Globus pallidus (tissue), 1 donor: Measurements from ENCODE around the gene MAFB.

Experiments used
- DNase-seq: peaks from one replicate; pipeline ENCODE4 v3.0.0-alpha.2; 2015; ENCODE audit warnings: low spot score

Gene MAFB

DNA sequence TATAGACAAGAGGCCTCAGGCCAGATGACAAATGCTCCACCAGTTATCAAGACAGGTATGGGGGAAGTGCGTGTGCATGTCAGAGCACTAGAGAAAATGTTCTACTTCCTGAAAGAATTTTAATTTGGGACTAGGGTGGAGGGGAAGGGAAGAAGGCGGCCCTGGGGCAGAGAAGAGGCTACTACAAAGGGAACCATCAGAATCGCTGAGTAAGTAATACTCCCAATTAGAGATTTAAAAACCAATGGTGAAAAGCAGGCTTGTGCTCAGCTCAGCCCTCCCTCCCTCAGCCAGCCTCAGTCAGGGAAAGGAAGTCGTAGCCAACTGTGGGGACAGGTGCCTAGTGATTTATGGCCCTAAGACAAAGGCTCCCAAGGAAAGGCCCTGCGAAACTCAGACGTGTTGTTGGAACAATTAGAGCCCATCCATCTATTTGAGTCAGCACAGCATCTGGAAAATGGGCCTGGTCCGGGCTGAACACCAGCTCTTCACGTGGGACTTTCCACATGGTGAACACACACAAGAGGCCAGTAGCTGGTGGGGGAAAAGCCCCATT lies 15.0 kb upstream of the MAFB start:
- no peak for DNase-seq

DNA sequence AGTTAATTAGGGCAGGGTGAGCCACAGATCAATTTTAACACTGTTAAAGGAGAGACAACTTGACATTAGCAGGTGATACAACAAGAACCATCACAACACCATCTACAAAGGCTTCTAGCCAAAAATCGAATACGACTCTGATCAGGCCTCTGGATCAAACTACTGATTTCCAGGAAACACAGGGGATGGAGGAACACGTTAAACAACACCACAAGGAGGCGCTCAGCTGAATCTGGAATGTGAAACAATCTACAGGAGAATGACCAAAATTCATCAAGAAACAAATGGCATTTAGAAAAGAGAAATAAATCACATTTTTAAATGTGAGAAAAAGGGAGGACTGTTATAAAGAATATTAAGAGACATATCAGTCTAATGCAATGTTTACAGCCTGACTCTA lies 13.5 kb upstream of the MAFB start:
- no peak for DNase-seq

DNA sequence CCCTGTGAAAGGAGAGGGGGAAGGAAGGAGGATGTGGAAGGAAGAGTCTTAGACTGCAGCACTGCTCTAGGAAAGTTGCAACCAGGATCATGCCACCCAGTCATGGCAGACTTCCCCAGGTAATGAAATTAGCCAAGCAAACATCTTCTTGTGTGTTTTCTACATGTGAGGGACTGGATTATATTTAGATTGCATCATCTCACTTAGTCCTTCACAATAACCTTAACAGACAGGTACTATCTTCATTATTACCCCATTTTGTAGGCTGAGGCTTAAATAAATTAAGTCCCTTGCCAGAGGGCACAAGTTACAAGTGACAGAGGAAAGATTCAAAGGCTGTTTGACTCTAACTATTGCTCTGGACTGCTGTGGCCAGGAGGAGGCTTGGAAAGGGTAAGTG lies 9.7 kb upstream of the MAFB start:
- no peak for DNase-seq

DNA sequence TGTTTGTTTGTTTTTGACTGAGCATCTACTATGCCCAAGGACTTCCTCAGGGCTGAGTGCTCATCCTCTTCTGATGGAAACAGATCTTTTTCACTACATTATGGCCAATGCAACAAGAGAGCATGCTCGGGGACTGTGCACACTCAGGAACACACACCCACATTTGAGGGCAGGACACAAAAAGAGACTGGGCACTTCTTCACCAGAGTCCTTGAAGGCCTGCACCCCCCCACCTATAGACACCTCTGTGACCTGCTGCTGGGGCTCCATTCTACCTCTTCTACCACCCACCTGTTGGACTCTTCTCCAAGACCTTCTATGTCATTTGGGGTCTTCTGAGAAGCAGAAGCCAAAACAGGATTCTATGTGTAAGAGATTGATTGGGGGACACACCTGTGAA lies 9.2 kb upstream of the MAFB start:
- DNase-seq = no peak

DNA sequence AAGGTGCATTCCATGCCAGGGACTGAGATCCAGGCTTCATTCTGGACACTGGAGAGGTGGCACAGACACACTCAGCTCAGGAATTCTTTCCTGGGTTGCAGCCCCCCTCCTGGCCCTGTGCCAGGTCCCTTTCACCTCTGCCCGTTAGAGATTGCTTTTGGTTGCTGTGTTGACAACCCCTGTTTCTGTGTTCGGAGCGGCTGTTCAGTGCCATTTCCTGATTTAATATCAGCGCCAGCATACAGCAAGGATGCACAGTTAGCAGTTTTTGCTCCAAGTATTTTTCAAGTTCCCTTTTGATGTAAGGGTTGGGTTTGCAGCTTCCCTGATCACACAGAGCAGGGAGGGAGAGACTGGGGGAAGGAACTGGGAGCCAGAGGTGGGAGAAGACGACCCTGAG lies 8.5 kb upstream of the MAFB start:
- DNase-seq = no peak

DNA sequence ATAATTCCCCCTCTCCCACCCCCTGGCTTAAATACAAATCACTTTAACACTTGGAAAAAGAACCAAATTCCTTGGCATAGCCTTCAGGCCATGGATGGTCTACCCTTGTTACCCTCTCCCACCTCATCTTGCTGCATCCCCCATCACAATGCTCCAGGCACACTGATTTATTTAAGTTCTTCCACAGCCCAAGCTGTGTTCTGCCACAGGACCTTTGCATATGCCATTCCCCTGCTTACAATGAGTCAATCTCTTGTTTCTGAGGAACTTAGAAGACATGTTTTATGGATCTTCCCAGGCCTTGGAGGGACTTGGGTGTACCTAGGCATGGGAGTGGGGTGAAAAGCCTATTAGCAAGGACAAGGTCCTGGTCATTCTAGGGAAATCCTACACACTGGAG lies 6.2 kb upstream of the MAFB start:
- no peak for DNase-seq

DNA sequence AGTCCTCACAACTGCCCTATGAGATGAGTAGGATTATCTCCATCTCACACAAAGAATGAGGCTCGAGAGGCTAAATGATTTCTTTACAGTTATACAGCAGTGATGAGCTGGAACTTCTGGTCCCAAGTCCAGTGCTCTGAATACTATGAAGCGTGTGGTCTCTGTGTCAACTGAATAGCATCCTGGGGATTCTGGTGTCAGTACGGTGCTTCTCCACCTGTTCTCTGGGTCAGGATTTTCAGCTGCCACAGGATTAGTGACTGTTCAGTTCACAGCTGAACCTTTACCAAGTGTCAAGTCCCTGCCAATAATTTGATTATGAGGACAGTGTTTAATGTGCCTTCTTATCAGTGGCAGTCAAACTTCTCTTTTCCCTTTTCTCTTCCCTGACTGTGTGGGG lies 5.2 kb upstream of the MAFB start:
- DNase-seq = no peak

DNA sequence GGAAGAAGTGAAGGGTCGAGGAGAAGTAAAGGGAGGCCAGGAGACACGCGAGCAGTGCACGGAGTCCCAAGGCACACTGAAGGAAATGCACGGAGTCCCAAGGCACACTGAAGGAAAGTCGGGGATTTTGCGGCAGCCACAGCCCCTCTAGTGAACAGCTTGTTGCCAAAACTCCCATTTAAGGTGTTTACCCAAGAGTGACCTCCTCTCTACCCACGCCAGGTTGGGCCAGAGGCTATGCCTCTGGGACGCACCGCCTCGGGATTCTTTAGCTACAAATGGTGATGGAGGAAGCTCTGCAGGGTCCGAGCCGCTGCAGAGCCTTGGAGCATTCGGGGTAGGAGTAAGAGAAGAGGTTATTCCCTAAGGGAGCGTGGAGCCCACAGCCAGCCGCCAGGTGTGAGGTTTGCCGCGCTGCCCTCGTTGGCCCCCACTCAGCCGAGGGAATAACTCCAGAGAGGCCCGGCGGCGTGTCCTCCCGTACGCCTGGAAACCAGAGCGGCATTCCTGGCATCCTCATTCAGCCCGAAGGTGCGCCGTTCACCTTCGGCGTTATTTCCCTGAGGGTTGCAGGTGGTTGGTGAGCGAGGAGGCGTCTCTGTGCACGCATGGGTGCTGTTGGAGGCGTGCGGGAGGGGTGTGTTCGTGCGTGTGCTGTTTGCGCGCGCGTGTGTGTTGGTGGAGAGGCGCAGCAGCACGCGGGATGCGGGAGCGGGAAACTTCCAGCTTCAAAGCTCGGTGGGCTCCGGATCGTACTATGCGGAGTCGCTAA lies 3.4 kb upstream of the MAFB start:
- DNase-seq = no peak

DNA sequence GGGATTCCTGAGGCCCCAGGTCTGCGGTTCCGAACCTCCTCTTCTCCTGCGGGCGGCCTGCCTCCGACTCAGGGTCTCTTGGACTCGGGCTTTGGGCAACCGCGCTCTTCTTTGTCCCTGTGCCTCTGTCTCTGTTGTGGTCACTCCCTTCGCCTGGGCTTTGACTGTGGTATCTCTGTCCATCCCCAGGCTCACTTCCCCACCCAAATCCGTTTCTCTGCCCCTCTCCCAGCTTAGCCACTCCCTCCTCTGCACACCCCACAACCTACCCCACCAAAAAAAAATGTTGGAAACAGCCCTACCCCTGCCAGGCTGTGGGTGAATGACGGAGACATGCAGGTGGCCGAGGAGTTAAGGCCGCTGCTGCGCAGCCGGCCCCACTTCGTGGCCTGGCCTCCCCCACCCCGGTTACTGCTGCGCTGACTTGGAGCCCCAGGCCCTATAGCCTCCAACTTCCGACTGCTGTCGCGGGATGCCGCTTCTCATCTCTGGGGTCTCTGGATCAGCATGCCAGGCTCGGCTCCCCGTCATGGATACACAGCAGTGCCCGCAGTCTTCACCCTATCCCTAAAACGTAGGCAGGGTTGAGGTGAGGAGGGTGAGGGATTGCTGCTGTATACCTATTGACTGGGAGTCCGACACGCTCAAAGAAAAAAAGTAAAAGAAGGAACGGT lies 2.7 kb upstream of the MAFB start:
- DNase-seq = no peak

DNA sequence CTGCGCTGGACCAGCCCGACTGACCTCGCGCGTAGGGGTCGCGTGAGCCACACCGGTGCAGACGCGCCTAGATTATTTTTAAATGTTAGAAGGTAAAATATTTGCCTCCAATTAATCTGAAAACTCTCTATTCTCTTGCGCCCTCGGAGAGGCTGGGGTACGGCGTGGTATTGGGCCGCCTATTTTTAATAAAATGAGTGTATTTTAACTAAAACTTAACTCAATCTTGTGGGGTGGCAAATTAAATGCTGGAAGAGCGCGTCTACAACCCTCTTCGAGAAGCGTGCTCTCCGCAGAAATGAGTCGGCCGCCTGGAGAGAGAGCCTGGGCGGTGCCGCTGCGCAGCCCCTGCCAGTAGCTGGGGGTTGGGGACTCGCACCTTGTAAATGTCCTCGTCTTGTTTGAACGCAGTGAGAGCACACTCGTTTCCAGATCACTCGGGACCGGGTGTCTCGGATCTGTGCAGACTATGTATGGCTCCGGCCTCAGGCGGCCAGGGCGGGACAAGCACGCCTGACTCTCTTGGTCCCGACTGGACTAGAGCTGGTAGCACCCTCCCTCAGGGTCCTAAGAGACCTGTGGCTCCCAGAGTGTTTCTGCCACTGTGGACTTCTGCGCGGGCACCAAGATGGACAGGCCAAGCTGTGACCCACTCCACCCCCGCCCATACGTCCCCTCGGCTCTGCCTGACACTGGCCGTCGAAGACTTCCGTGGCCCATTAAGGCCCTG lies 2.0 kb upstream of the MAFB start:
- no peak for DNase-seq

DNA sequence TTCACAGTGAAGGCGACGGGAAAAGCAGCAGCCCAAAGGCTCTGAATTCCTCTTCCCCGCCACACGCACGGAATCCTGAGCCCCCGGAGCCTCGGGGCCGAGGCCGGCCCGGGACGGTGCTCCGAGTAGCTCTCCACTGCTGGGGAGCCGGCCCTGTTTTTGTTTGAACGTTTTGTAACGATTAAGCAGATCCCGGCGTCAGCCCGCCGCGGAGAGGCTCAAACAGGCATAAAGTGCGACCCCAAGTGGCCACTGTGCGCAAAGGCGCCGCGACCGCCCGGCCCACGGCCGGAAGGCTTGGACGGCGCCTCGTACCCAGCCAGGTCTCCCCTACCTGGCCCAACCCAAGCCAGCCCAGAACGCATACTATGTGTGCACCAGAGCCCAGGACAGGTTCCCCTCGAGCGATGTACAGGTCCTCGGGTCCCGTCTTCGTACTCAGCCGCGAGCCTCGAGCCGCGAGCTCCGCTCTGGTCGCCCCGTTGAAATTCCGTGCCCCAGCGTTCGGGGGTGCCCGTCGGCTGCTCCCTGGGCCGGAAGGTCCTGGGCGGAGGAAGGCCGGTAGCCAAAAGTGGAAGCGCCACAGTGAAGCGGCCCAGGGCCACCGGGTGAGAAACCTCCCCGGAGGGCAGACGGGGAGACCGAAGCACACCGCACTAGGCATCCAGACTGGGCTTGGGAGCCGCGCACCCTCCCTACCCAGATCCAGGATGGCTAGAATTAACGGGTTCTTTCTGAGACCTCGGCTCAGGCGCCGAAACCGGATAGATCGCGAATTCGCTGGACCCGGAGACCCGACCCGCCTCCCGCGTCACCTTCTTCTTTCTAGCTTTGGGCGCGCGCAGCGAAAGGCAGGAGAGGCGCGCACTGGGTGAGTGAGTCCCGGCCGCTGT lies 1.2 kb upstream of the MAFB start:
- peak; percentile 90 for DNase-seq

DNA sequence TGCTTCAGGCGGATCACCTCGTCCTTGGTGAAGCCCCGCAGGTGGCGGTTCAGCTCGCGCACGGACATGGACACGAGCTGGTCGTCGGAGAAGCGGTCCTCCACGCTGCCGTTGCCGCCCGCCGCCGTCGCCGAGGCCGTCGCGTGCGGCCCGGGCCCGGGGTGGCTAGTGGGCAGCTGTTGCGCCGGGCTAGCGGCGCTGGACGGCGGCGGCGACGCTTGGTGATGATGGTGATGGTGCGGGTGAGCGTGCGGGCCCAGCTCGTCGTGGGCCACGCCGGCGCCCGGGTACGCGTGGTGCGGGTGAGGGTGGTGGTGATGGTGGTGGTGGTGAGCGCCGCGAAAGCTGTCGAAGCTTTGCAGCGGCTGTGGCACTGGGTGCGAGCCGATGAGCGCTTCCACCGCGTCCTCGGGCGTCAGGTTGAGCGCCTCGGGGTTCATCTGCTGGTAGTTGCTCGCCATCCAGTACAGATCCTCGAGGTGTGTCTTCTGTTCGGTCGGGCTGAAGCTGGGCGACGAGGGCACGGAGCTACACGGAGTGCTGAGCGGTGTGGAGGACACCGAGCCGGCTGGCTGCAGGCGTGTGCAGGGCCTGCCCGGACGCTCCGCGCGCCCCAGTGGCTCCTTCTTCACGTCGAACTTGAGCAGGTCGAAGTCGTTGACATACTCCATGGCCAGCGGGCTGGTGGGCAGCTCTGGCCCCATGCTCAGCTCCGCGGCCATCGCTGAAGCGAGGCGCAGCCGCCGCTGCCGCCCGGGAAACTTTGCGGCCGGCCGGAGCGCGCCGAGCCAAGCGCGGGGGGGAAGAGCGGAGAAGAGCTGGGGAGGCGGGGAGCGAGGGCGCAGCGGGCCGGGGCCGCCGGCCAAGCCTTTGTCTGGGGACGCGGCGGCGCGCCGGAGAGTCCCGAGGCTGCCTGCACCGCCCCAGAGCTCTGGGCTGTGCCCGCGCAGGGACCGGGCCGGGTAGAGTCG lies 622 bp downstream of the MAFB start:
- DNase-seq = no peak

DNA sequence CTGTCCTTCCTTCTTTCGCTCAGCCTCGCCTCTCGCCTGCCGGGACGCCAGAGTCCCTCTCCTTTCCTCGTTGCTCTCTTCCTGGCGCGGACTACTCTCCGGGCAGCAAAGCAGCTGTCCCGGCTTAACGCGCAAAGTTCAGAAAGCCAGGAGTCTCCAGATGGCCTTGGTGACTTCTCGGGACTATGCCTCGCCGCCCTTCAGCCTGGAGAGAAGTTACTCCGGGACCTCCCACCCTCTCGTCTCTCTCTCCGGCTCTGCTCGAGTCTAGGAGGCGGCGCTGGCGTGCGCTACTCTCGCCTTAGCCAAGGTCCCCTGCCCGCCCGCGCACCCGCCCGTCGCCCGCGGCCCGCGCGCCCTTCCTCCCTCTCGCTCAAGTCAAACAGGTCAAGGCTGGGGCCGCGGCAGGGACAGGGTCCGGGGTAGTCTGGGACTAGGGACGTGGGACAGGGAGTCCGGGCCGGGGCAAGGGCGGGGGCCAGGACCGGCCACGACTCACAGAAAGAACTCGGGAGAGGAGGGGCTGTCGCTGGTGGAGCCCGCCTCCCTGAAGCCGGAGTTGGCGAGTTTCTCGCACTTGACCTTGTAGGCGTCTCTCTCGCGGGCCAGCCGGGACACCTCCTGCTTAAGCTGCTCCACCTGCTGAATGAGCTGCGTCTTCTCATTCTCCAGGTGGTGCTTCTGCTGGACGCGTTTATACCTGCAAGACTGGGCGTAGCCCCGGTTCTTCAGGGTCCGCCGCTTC lies 1.5 kb downstream of the MAFB start:
- peak; percentile 42 for DNase-seq

DNA sequence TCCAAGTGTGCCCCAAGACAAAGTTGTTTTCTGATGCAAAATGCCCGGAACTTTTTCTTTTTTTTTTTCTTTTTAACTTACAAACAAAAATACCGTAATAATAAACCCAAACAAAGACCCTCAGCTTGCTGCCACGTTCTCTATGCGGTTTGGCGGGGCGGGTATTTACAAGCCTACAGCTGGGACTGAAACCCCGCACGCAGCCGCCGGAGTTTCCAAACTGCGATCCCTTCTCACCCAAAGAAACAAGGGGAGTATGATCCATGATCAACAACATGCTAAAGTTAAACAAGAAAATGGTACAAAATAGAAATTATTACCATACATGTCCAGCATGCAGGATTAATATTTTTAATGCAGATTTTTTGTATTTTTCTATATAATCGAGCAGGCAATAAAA lies 2.1 kb downstream of the MAFB start:
- DNase-seq = no peak

DNA sequence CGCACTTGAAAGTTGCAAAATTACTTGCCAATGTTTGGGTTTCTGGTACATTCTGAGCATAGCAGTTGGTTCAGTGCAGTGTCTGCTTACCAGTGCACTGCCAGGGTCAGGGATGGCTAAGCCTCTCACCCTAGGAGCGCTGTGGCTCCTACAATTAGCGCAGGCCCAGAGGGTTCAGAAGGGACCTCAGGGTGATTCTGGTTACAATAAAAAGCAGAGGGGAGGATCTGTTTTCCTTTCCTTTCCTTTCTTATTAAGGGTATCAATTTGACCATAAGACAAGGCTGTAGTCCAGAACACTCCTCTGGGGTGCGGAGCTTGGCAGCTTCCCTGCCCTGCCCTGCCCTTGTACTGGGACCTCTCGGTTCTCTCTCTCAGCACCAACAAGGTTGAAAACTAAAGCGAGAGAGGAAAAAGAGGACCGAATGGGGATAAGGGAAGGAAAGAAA lies 2.6 kb downstream of the MAFB start:
- DNase-seq = no peak

DNA sequence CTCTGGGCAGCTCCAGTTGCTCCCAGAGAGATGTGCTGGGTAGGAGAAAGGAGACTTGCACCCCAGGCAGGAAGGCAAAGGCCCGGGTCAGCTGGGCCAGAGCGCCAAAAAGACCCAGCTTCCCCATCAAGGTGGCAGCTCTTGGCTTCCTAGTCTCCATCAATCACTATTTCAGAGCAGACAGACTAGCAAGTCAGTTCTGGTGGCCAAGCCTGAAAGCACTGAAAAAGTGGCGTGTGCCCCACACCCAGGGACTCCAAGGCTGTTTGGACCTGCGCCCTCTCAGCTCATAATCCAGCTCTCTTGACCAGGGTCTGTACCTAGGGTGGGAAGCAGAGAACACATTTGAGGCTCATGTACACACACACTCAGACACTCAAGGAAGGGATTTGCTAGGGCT lies 3.7 kb downstream of the MAFB start:
- no peak for DNase-seq

DNA sequence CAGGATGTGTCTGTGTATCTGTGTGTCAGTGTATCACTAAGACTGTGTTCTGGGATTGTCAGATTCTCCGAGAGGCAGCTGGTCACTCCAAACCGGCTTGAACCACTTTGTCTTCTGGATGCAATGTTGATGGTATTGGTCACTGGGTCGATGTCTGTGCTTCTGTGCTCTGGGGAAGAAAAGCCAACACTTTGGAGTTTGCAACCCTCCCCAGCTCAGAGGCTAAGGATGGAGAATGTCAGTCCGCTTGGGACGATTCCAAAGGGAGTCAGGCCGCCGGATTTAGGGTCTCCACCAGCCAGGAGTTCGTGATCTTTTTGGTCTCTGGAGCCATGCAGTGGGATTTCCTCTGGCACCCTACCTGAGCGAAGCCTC lies 5.2 kb downstream of the MAFB start:
- no peak for DNase-seq

DNA sequence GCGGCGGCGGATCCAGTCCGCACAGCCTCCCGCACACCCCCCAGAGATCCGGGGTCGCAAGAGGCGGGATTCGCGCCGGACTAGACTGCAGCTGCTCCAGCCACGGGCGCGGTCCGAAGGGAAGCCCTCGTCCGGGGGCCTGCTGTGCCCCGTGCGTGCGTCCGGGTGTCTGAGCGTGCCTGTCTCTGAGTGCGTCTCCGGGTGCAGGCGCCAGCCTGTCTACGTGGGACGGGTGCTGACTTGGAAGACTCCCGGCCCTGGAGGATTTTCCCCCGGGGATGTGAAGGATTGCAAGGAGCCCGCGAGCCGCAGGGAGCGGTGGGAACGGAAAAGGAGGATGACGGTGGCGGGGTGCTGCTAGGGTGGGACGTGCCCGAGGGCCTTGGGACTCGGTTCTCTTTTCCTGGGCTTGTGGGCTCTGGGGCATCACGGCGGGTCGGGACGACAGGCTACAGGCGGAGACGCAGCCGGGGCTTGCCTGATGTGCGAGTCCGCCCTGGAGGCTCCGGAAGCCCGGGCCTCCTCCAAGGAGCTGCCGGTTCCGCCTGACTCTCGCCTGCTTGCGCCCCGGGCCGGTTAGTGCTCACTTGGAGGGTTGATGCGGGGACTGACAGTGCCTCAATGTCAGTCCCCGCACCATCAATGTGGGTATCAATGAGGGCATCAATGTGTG lies 5.7 kb downstream of the MAFB start:
- no peak for DNase-seq
